ENCODE measurements around the gene GABRD.

Gene GABRD

GRCh38 chr1:2018217-2019171 lies 651 bp upstream of the GABRD start:
- no peaks in the 10 kb centered on the region for H3K9me3 Mint-ChIP-seq
- no peak overlapping the region for H3K27ac Mint-ChIP-seq
- ATAC-seq (replicated peaks), result no peak
- peak overlapping the region; percentile 46 to 79 for H3K4me3 Mint-ChIP-seq
- H3K36me3 Mint-ChIP-seq, result peaks cover 0 to 2% of the 10 kb centered on the region in 2 donors
- H3K27me3 Mint-ChIP-seq, result peaks cover 83 to 85% of the 10 kb centered on the region in 2 donors
- DNase-seq, result no peak
- peaks cover 3 to 13% of the 10 kb centered on the region in 2 donors for H3K4me1 Mint-ChIP-seq

- no peak overlapping the region for H3K27ac Mint-ChIP-seq
- no peak for DNase-seq
- no peaks in the 10 kb centered on the region for H3K9me3 Mint-ChIP-seq
- peaks cover 83 to 89% of the 10 kb centered on the region in 2 donors for H3K27me3 Mint-ChIP-seq
- peaks cover 3 to 13% of the 10 kb centered on the region in 2 donors for H3K4me1 Mint-ChIP-seq
- peaks cover 0 to 2% of the 10 kb centered on the region in 2 donors for H3K36me3 Mint-ChIP-seq
- H3K4me3 Mint-ChIP-seq, result peak overlapping the region in 1 of 2 donors; percentile 17
- ATAC-seq (replicated peaks), result peak in 1 of 2 donors; percentile 14
These were observed 595 bp downstream of the GABRD start for GRCh38 chr1:2019571-2020309.

GRCh38 chr1:2020310-2020655 lies 1.1 kb downstream of the GABRD start:
- ATAC-seq (replicated peaks) (no peak), DNase-seq (no peak)
- peaks cover 78 to 85% of the 10 kb centered on the region in 2 donors for H3K27me3 Mint-ChIP-seq
- H3K4me3 Mint-ChIP-seq, result no peak overlapping the region
- H3K9me3 Mint-ChIP-seq, result no peaks in the 10 kb centered on the region
- H3K36me3 Mint-ChIP-seq, result peaks cover 0 to 2% of the 10 kb centered on the region in 2 donors
- peaks cover 3 to 13% of the 10 kb centered on the region in 2 donors for H3K4me1 Mint-ChIP-seq
- H3K27ac Mint-ChIP-seq, result no peak overlapping the region

- Mint-ChIP-seq H3K4me3 (no peak overlapping the region), H3K9me3 (no peaks in the 10 kb centered on the region), H3K27me3 (peaks cover 67 to 73% of the 10 kb centered on the region in 2 donors), H3K4me1 (peaks cover 3 to 13% of the 10 kb centered on the region in 2 donors), H3K36me3 (peaks cover 0 to 2% of the 10 kb centered on the region in 2 donors), H3K27ac (no peak overlapping the region)
- ATAC-seq (replicated peaks) (no peak), DNase-seq (no peak)
These were observed 2.4 kb downstream of the GABRD start for GRCh38 chr1:2021550-2021949.

GRCh38 chr1:2022063-2022770 lies 3.1 kb downstream of the GABRD start:
- DNase-seq (no peak), ATAC-seq (replicated peaks) (no peak)
- Mint-ChIP-seq H3K36me3 (peaks cover 0 to 2% of the 10 kb centered on the region in 2 donors), H3K27ac (no peak overlapping the region), H3K4me3 (no peak overlapping the region), H3K9me3 (no peaks in the 10 kb centered on the region), H3K4me1 (peaks cover 3 to 13% of the 10 kb centered on the region in 2 donors), H3K27me3 (peaks cover 61 to 66% of the 10 kb centered on the region in 2 donors)

- peaks cover 3 to 13% of the 10 kb centered on the region in 2 donors for H3K4me1 Mint-ChIP-seq
- H3K27ac Mint-ChIP-seq, result no peak overlapping the region
- H3K4me3 Mint-ChIP-seq, result no peak overlapping the region
- DNase-seq (no peak), ATAC-seq (replicated peaks) (no peak)
- peaks cover 0 to 2% of the 10 kb centered on the region in 2 donors for H3K36me3 Mint-ChIP-seq
- peaks cover 51 to 57% of the 10 kb centered on the region in 2 donors for H3K27me3 Mint-ChIP-seq
- H3K9me3 Mint-ChIP-seq, result no peaks in the 10 kb centered on the region
These were observed 4.0 kb downstream of the GABRD start for GRCh38 chr1:2023187-2023586.

GRCh38 chr1:2024451-2024850 lies 5.3 kb downstream of the GABRD start:
- ATAC-seq (replicated peaks) (no peak), DNase-seq (no peak)
- Mint-ChIP-seq H3K4me3 (no peak overlapping the region), H3K36me3 (no peaks in the 10 kb centered on the region), H3K27ac (no peak overlapping the region), H3K27me3 (peaks cover 46 to 50% of the 10 kb centered on the region in 2 donors), H3K4me1 (peaks cover 0 to 7% of the 10 kb centered on the region in 2 donors), H3K9me3 (no peaks in the 10 kb centered on the region)

- DNase-seq (no peak), ATAC-seq (replicated peaks) (no peak)
- no peak overlapping the region for H3K4me3 Mint-ChIP-seq
- peaks cover 0 to 5% of the 10 kb centered on the region in 2 donors for H3K4me1 Mint-ChIP-seq
- no peak overlapping the region for H3K27ac Mint-ChIP-seq
- H3K9me3 Mint-ChIP-seq, result no peaks in the 10 kb centered on the region
- H3K27me3 Mint-ChIP-seq, result peaks cover 43 to 46% of the 10 kb centered on the region in 2 donors
- no peaks in the 10 kb centered on the region for H3K36me3 Mint-ChIP-seq
These were observed 5.7 kb downstream of the GABRD start for GRCh38 chr1:2024887-2025286.

- no peak for ATAC-seq (replicated peaks)
- no peaks in the 10 kb centered on the region for H3K4me1 Mint-ChIP-seq
- H3K4me3 Mint-ChIP-seq, result no peak overlapping the region
- H3K9me3 Mint-ChIP-seq, result no peaks in the 10 kb centered on the region
- no peak overlapping the region for H3K27ac Mint-ChIP-seq
- no peaks in the 10 kb centered on the region for H3K36me3 Mint-ChIP-seq
- DNase-seq, result no peak
- peaks cover 39 to 40% of the 10 kb centered on the region in 2 donors for H3K27me3 Mint-ChIP-seq
These were observed 6.4 kb downstream of the GABRD start for GRCh38 chr1:2025491-2025981.

- Mint-ChIP-seq H3K36me3 (no peaks in the 10 kb centered on the region), H3K9me3 (no peaks in the 10 kb centered on the region)
- peak in 1 of 2 donors; percentile 31 for ATAC-seq (replicated peaks)
These were observed 8.9 kb downstream of the GABRD start for GRCh38 chr1:2027961-2028583.

GRCh38 chr1:2028870-2029560 lies 9.9 kb downstream of the GABRD start:
- DNase-seq (no peak), ATAC-seq (replicated peaks) (no peak)
- Mint-ChIP-seq H3K36me3 (no peaks in the 10 kb centered on the region), H3K9me3 (no peaks in the 10 kb centered on the region), H3K4me3 (no peak overlapping the region), H3K27me3 (peaks cover 9 to 17% of the 10 kb centered on the region in 2 donors), H3K4me1 (no peaks in the 10 kb centered on the region), H3K27ac (no peak overlapping the region)

More at GRCh38 chr1:2027961-2028583, 8.9 kb downstream of the GABRD start:
- no peak for DNase-seq
- Mint-ChIP-seq H3K4me3 (no peak overlapping the region), H3K4me1 (no peaks in the 10 kb centered on the region), H3K27ac (no peak overlapping the region), H3K27me3 (peaks cover 14 to 20% of the 10 kb centered on the region in 2 donors)

- no peaks in the 10 kb centered on the region for H3K4me1 Mint-ChIP-seq
- no peak overlapping the region for H3K4me3 Mint-ChIP-seq
- H3K27ac Mint-ChIP-seq, result no peak overlapping the region
- no peaks in the 10 kb centered on the region for H3K36me3 Mint-ChIP-seq
- H3K9me3 Mint-ChIP-seq, result no peaks in the 10 kb centered on the region
- peaks cover 4 to 12% of the 10 kb centered on the region in 2 donors for H3K27me3 Mint-ChIP-seq
- DNase-seq, result no peak
- no peak for ATAC-seq (replicated peaks)
These were observed 10.4 kb downstream of the GABRD start for GRCh38 chr1:2029561-2029960.

All from stimulated activated naive B cell treated with anti-CD40 and anti-IgM and Interleukin-4, amounts not matched to agents 10 μg/mL and 1 μg/mL and 100 μg/mL, for 72 hours (primary cell).